ENCODE measurements around the gene AAR2.

Gene AAR2

GRCh38 chr20:36260316-36260715, 24.0 kb downstream of the AAR2 start:
- DNase-seq (ENCODE audit: low read depth, low spot score): no peak

DNA sequence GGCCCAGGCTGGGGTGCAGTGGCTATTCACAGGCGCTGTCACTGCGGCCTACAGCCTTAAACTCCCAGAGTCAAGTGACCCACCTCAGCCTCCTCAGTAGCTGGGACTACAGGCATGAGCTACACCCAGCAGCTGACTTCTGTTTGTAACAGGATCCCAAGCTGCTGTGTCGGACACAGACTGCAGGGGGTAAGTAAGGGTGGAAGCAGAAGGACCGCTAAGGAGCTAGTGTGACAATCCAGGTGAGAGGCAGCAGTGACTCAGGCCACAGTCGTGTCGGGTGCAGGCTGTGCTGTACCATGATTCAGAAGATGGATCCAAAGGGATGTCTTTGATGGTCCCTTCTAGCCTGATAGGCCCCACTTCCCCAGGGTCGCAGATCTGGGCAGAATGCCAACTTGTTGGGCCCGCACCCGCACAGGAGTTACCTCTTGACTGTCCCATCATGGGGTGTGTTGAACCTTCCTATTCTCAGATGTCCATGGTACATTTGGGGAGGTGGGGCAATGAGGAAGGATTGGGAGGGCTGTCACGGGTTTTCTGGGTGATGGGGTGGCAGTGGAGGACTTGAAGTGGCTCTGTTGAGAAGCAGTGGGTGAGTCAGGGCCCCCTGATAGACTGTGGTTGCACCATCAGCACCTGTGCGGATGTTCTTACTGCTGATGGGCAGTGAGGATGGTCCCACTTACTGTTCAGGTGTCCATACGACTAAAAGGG, 25.3 kb downstream of the AAR2 start:
- no peak for DNase-seq (ENCODE audit: low read depth, low spot score)

DNA sequence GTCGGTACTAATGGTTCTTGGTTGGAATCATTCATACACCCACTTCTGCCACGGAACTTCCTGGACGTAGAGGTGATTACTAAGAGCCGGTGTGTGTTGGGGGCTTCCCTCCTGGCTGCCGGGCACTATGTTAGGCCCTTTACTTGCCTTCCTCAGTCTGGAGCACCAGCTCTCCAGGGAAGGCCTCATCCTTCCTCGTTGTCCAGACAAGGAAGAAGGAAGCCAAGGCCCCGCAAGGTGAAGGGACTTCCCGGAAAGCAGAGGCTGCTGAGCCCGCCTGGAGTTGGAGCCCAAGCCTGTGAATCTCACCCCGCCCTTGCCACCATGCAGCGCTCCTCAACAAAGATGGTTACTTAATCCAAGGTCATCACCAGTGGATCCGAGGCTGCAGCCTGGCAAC, 26.2 kb downstream of the AAR2 start:
- DNase-seq (ENCODE audit: low read depth, low spot score): no peak

DNA sequence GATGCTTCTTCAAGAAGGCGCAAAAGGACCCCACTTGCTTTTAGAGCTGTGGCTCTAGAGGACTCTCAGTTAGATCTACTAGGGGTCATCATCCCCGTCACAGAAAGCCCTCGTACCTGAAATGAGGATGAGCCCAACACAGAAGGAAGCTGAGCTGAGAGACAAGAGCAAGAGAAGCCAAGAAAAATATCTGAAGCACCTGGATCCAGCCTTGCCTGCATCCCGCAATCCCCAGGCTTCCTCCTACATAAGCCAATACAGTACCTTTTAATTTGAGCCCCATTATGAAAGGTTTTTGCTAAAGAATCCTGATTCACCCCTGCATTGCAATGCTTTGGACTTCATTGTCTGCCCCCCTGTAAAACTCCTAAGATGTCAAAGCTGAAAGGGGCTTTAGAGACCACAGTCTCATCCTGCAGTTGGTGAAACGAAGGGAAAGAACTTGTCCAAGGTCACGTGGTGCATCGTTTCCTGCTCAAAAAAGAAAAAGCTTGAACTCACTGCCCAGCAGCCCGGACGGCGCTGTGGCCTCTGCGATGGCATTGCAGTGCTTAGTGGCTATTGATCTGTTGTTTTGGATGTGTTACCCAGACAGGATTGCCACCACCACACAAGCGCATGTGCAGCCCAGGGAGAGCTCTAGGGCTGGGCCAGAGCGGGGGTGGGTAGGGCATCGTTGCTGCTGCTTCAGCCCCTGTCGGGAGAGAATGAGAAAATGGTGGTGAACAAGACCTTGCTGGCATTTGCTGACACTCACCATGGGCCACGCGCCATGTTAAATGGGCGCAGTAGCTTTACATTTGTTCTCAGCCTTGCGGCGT, 28.4 kb downstream of the AAR2 start:
- no peak for DNase-seq (ENCODE audit: low read depth, low spot score)

GRCh38 chr20:36266189-36266588, 29.9 kb downstream of the AAR2 start:
- no peak for DNase-seq (ENCODE audit: low read depth, low spot score)

DNA sequence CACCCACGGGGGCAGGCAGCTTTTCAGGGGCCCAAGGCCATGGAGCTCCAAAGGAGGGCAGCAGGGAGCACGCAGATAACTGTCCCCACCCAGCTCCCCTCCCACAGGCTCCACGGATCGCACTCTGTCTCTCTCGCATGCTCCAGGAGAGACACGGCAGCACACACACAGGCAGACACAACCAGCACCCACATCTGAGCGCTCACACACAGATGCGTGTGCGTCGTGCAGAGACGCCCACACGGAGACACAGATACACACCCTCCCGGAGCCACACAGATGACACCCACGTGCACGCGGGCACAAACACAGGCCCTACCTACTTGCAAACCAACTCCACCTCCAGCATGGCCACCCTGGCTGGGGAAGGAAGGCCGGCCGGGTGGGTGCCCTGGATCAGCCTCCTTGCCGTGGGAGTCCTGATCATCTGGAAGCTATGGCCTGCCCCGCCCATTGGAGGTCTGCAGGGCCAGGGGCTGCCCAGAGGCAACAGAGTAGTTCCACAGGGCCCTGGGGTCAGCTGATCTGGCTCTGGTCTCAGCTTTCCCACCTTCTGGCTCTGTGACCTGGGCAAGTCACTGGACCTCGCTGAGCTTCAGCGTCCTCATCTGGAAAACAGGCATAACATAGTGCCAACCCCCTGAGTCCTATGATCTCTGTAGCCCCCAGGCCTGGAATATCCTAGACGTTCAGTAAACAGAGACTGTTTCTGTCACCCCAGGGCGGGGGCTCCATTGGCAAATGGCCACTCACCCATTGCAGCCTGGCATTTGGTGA, 31.5 kb downstream of the AAR2 start:
- DNase-seq (ENCODE audit: low read depth, low spot score): no peak

- DNase-seq (ENCODE audit: low read depth, low spot score): no peak
These were observed 32.4 kb downstream of the AAR2 start for GRCh38 chr20:36268440-36269342.

- no peak for DNase-seq (ENCODE audit: low read depth, low spot score)
These were observed 33.2 kb downstream of the AAR2 start for GRCh38 chr20:36269507-36269906.

DNA sequence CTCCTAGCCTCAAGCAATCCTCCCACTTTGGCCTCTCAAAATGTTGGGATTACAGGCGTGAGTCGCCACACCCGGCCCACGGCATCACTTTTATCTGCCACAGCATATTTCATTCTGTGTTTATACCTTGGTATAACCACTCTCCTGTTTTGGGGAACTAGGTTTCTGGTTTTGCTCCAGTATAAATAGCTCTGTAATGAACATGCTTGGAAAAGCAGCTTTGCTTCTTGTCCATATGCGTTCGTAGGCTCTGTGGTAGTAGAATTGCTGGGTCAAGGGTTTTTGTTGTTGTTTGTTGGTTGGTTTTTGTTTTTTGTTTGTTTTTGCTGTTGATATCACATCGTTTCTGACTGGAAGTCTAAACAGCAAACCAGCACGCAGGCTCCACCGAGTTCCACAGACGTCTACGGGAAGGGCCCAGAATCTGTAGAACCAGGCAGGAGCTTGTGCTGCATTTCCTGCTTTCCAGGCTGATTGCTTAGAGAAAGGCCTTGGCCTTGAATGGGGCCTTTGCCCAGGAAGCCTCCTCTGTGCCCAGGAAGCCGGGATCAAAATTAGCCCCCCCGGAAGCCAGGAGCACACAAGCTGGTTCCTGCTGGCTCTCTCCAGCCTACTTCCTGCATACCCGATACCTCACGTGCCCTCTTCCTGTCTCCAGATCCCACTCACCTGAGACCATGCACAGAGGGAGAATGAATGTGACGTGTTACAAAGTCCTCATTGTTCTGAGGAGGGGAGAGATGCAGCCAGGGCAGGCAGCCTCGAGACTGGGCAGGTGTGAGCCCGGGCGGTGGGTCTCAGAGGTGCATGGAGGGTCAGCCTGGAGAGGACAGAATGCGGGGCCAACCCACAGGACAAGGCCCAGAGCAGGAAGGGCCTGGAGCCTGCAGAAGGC, 34.7 kb downstream of the AAR2 start:
- no peak for DNase-seq (ENCODE audit: low read depth, low spot score)

DNA sequence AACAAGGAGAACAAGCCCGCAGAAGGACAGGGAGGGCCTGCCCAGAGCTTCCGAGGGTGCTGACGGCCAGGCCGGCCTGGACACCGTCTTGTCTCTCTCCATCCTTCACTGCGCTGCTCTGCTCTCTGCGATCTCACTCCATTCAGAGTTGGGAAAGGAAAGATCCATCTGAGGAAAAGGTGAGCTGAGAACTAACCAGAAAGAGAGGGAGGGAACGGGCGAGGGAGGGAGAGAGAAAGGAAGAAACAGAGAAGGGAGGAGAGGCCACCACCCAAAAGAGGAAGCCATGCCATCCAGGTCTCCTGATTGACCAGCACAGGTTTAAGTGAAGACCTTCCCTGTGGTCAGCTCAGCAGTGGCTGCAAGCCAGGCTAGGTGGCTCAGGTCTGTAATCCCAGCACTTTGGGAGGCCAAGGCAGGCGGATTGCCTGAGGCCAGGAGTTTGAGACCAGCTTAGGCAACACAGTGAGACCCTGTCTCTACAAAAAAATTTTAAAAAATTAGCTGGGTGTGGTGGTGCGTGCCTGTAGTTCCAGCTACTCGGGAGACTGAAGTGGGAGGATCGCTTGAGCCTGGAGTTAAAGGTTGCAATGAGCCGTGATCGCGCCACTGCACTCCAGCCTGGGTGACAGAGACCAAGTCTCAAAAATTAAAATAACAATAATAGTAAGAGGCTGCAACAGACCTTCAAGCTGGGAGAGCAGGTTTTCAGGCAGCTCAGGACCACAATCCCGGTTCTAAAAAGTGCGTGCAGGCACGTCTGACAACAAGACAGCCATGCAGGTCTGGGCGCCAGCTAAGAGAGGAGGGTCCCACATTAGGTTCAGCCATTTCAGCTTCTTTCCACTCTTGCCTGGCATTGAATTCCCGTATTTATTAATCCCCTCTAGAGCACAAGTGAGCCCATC, 35.6 kb downstream of the AAR2 start:
- DNase-seq (ENCODE audit: low read depth, low spot score): no peak

GRCh38 chr20:36272547-36273220, 36.4 kb downstream of the AAR2 start:
- DNase-seq (ENCODE audit: low read depth, low spot score): no peak

DNA sequence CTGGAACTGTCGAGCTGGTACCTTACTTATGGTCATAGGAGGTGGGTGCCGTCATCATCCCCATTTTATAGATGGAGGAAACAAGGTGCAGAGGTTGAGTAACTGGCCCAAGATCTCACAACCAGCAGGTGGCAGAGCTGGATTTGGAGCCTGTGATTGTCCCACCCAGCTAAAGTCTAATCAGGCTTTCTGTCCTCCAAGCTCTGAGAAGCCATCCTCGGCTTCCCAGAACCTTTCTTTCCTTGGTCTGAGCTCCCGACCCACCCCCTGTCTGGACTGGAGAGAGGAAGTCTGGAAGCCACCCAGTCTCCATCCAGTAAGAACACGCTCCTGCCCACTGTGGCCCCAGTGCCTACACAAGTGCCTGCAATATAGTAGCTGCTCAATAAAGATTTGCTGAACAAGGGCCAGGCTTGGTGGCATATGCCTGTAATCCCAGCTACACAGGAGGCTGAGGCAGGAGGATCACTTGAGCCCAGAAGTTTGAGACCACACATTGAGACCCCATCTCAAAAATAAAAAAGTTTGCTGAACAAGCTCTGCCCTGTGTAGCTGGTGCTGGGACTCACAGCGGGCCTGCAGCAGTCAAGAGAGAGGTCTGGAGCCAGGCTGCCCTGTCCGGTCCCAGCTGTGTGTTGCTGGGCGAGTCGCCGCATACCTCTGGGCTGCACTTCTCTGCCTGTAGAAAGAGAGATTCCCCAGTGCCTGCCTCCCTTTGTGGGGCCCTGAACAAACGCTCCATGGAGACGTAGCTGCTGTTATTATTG, 37.3 kb downstream of the AAR2 start:
- no peak for DNase-seq (ENCODE audit: low read depth, low spot score)

DNA sequence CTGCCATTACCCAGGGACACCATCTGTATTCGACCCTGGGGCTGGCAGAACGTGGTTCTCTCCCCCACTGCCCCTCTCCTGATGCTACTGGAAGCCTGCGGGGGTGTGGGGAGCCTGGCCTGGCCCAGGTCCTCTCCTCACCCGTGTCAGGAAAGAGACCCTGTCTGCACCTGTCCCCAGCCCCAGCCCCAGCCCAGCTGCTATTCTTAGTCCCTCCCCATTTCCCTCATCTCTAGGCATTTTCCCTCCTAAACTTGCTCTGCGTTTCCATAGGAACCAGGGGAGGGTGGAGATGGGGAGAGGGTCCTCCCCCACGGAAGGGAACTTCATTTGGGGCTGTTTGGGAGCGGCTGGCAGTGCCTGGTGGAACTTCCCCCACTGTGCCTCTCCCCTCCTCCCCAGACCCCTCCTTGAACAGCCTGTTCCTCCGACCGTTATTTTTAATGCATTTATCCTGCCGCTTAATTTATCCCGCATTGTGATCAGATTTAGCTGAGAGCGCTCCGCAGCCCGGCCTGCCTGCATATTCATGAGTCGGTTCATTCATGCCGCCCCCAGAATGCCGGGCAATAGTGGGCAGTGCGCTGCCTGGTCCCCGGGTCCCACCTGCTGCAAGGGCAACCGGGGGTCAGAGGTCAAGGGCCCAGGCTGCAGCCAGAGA, 38.0 kb downstream of the AAR2 start:
- DNase-seq (ENCODE audit: low read depth, low spot score): no peak

GRCh38 chr20:36275011-36275410, 38.7 kb downstream of the AAR2 start:
- no peak for DNase-seq (ENCODE audit: low read depth, low spot score)

DNA sequence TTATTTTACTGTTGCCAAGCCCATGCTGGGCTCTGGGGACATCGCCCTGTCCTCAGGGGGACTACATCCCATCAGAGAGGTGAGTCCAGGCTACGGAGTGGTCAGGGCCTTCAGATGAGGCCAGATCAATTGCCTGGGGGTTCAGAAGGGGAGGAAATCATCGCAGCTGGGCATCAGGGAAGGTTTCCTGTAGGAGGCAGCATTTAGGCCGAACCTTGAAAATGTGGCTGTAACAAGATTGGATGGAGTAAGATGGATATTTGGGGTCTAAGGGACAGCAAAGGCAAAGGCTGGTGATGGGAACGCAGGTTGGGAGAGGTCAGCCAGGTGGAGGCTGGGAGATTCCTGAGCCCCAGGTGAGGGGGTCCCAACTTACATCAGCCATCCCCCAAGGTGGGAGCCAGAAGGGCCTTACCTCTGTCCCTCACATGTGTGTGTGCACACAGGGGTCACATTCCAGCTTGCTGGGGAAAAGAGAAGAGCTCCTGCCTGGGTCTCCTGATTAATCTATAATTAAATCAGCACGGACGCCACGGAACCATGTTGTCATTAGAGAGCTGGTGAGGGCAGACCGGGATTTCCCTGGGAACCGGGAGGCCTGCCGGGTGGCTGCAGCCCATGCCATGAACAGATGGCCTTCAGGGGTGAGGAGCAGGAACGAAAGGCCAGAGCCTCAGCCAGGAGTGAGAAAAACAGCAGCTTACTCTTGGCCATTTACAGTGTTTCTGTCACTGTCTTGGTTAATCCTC, 39.3 kb downstream of the AAR2 start:
- no peak for DNase-seq (ENCODE audit: low read depth, low spot score)

DNA sequence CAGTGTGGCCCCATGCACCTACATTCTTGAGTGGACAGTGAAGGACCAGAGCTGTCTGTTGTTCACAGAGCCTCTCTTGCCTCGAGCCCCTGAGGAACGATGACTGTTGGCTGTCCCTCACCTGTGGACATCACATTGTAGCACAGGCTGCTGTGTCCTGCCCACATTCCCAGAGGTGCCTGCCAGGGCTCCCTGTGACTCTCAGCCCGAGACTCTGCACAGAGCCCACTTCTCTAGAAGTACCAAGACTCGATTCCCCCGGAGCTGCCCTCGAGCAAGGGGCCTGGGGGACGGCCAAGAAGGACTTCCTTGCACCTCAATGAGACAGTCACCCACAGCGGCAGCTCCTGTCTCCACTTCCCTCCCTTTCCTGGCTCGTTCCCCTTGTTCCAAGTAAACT, 41.3 kb downstream of the AAR2 start:
- no peak for DNase-seq (ENCODE audit: low read depth, low spot score)

DNA sequence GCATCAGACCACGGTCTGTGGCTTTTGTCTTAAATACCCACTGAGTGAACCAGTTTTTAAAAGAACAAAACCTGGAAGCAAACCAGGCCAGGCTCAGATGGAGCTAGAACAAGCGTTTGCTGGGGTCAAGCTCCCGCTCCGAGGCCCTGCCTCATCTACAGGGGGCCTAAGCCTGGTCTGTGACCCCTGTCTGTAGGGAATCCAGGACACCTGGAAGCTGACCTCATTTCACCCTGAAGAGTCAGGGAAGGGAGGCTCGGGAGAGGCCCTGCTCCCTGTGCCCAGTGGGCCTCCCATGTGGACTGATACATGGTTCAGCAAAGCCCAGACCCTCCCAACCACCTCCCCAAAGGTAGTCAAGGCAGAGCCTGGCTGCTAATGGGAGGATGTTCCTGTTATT, 43.1 kb downstream of the AAR2 start:
- no peak for DNase-seq (ENCODE audit: low read depth, low spot score)
